Measurements from ENCODE around the gene KRT83. TPM values are rescaled to one million over a fixed set of nuclear protein-coding genes. Genes with fewer than 3 reads are reported as not detected.

The KRT83 gene
- polyA plus RNA-seq, 3 donors = not detected

- H3K27me3 ChIP-seq (ENCODE audit: control insufficient read depth in 2 of 2, insufficient read depth in 2 of 2, low read length in 2 of 2) = no peaks in the 10 kb centered on the region
- no peaks in the 10 kb centered on the region for H3K9me3 Mint-ChIP-seq
- intact Hi-C loops (cut with micrococcal nuclease) = no loop called here
- H3K4me1 ChIP-seq (ENCODE audit: control insufficient read depth in 1 of 2, insufficient read depth in 2 of 2, low read length in 2 of 2) = no peaks in the 10 kb centered on the region
- no peaks in the 10 kb centered on the region for H3K79me2 ChIP-seq (ENCODE audit: insufficient read depth, low read length)
- no peaks in the 10 kb centered on the region for H4K20me1 ChIP-seq (ENCODE audit: insufficient read depth, low read length)
- H3K4me1 Mint-ChIP-seq = no peaks in the 10 kb centered on the region
- no peaks in the 10 kb centered on the region for H3K36me3 ChIP-seq (replicated peaks in 1 of 2; ENCODE audit: control insufficient read depth in 1 of 2, insufficient read depth in 2 of 2, low read length in 2 of 2)
- no peak overlapping the region for H3K4me3 ChIP-seq (replicated peaks in 1 of 3; ENCODE audit: low read depth in 2 of 3, low read length in 3 of 3)
- TF ChIP-seq CTCF (IDR thresholded peaks at IDR 0.05) = no peak
- no peak overlapping the region for H3K27ac ChIP-seq (ENCODE audit: low read depth in 1 of 2, low read length in 2 of 2)
- H3K4me3 Mint-ChIP-seq = no peak overlapping the region
- H2AFZ ChIP-seq (ENCODE audit: insufficient read depth, low read depth, low read length, poor library complexity, severe bottlenecking) = no peak overlapping the region
- H3K9me3 ChIP-seq (replicated peaks in 1 of 2; ENCODE audit: control insufficient read depth in 1 of 2, insufficient read depth in 1 of 2, low read length in 2 of 2) = no peaks in the 10 kb centered on the region
- WGBS (ENCODE audit: insufficient coverage) = 95% methylated on average over 6 of the region's 8 CpGs
- H3K4me2 ChIP-seq (replicated peaks; ENCODE audit: extremely low read depth, low read length, poor library complexity, severe bottlenecking) = no peak overlapping the region
- no peak overlapping the region for H3K27ac Mint-ChIP-seq
- H3K9ac ChIP-seq (ENCODE audit: insufficient read depth, low read length, poor library complexity, severe bottlenecking) = no peak overlapping the region
- H3K36me3 Mint-ChIP-seq = no peaks in the 10 kb centered on the region
- DNase-seq = no peak
- peaks cover 5 to 25% (median 8%) of the 10 kb centered on the region in 3 donors for H3K27me3 Mint-ChIP-seq (ENCODE audit: low read depth in 3 of 3)
These were observed 28.9 kb upstream of the KRT83 start for GRCh38 chr12:52350021-52350620.

DNA sequence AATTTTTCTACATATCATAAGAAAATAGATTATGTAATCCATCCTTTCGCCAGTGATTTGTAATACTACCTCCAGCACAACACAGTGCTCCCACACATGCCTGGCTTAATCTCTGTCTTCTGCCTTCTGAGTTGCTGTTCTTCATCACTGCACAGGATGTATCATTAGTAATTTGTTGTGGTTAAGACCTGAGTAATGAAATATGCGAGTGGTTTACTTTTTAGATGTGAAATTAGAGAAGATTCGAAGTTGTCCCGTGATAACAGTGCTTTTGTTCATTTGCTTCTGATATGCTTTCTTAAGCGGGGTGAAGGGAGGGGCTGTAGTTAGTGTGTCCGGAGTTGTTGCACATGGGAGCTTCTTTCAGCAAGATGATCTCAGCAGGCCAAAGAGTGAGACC, 28.0 kb upstream of the KRT83 start:
- no peak for DNase-seq
- Histone ChIP-seq H3K27me3 (ENCODE audit: control insufficient read depth in 2 of 2, insufficient read depth in 2 of 2, low read length in 2 of 2) (no peaks in the 10 kb centered on the region), H3K4me3 (replicated peaks in 1 of 3; ENCODE audit: low read depth in 2 of 3, low read length in 3 of 3) (no peak overlapping the region), H3K27ac (ENCODE audit: low read depth in 1 of 2, low read length in 2 of 2) (no peak overlapping the region), H4K20me1 (ENCODE audit: insufficient read depth, low read length) (no peaks in the 10 kb centered on the region), H3K36me3 (replicated peaks in 1 of 2; ENCODE audit: control insufficient read depth in 1 of 2, insufficient read depth in 2 of 2, low read length in 2 of 2) (no peaks in the 10 kb centered on the region), H3K9me3 (replicated peaks in 1 of 2; ENCODE audit: control insufficient read depth in 1 of 2, insufficient read depth in 1 of 2, low read length in 2 of 2) (no peaks in the 10 kb centered on the region), H2AFZ (ENCODE audit: insufficient read depth, low read depth, low read length, poor library complexity, severe bottlenecking) (no peak overlapping the region), H3K4me2 (replicated peaks; ENCODE audit: extremely low read depth, low read length, poor library complexity, severe bottlenecking) (no peak overlapping the region), H3K79me2 (ENCODE audit: insufficient read depth, low read length) (no peaks in the 10 kb centered on the region), H3K9ac (ENCODE audit: insufficient read depth, low read length, poor library complexity, severe bottlenecking) (no peak overlapping the region), H3K4me1 (ENCODE audit: control insufficient read depth in 1 of 2, insufficient read depth in 2 of 2, low read length in 2 of 2) (no peaks in the 10 kb centered on the region)
- no peaks in the 10 kb centered on the region for H3K4me1 Mint-ChIP-seq
- H3K9me3 Mint-ChIP-seq = no peaks in the 10 kb centered on the region
- intact Hi-C loops (cut with micrococcal nuclease) = no loop called here
- WGBS (ENCODE audit: insufficient coverage) = 100% methylated on average over 2 of the region's 6 CpGs
- H3K4me3 Mint-ChIP-seq = no peak overlapping the region
- TF ChIP-seq CTCF (IDR thresholded peaks at IDR 0.05) = no peak
- peaks cover 5 to 23% (median 9%) of the 10 kb centered on the region in 3 donors for H3K27me3 Mint-ChIP-seq (ENCODE audit: low read depth in 3 of 3)
- no peak overlapping the region for H3K27ac Mint-ChIP-seq
- no peaks in the 10 kb centered on the region for H3K36me3 Mint-ChIP-seq

All from CD14-positive monocyte (primary cell).